Measurements from ENCODE around the gene ZNF618. TPM values are rescaled to one million over a fixed set of nuclear protein-coding genes. Genes with fewer than 3 reads are reported as not detected.
"Not testable (repeated sequence)": the region's sequence is repeated elsewhere in the genome, so short reads cannot be mapped to it uniquely, and the experiment has no call there.

Gene ZNF618
- total and polyA plus RNA-seq, 8 donors, result 1.2 to 19.8 (median 5.3) TPM

DNA sequence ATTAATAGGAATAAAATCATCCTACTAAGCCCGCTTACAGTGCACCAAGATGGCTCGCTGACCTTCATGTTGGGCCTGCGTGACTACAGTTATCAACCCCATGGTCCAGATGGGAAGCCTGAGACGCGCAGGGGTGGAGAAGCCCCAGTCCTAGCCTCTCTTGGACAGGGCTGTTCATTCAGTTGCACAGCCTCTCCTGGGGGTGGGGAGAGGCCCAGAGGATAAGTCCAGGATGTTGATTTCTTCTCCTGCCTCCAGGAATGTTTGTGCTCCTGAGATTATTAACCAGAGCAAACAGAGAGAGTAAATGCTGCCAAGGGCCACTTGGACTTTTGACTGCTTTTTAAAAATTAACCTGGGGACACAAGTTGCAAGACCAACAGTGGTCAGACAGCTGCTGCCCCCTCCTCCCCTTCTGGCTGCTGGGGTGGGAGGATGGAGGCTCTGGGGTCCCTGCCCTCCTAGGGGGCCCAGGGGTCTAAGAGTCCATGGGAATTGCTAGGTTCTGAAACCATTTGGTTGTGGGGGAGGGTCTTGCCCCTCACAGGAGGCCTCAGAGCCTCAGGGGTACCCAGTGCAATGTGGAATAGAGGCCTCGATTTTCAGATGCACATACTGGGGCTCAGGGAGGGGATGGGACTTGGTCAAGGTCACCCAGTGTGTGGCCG is 204.8 kb downstream of the ZNF618 start:
- intact Hi-C loops (cut with DNase I; ENCODE audit: low total_unique reads), result no loop called here
- peak overlapping the region; percentile 70 to 80 (median 74) for H3K27ac ChIP-seq
- TF ChIP-seq POLR2A (IDR thresholded peaks at IDR 0.05) (no peak), POLR2AphosphoS5 (IDR thresholded peaks at IDR 0.05) (peak in 2 of 3 donors; percentile 5 to 33)
- peak overlapping the region in 1 of 4 donors; percentile 3 for H3K4me3 ChIP-seq
- peaks cover 0 to 7% (median 0%) of the 10 kb centered on the region in 3 donors for H3K27me3 ChIP-seq
- peak; percentile 63 to 91 for DNase-seq
- WGBS, 5 donors, result 37 to 62% (median 43%) methylated on average over 7 of the region's 7 CpGs
- H3K36me3 ChIP-seq, result no peaks in the 10 kb centered on the region
- peaks cover 39 to 60% (median 49%) of the 10 kb centered on the region in 4 donors for H3K4me1 ChIP-seq
- H3K9me3 ChIP-seq, result no peaks in the 10 kb centered on the region

DNA sequence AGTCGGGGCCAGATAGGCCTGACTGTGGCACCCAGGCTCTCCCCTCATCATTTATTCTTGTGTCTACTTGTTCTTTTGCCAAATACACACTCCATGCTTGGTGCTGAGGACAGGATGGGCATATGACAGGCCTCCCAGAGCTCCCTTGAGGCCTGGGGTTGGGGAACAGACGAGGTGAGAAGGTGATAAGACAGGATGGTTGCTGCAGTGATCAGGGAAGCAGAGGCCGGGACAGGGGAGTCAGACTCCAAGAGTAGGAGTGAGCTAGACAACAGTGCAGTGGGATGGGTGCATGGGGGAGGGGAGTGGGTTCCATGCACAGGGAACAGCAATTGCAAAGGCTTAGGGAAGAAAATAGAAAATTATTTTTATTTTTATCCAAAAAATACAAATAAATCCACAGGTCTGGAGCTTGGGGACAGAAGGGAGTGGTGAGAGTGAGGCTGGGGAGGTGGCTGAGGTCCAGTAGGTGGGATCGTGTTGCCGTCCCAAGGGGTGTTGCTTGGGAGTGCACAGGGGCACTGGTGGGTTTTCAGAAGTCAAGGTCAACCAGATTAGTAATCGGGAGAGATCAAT is 205.4 kb downstream of the ZNF618 start:
- WGBS, 5 donors, result 33 to 55% (median 46%) methylated on average over 6 of the region's 6 CpGs
- Histone ChIP-seq H3K36me3 (no peaks in the 10 kb centered on the region), H3K9me3 (no peaks in the 10 kb centered on the region), H3K4me1 (peaks cover 39 to 60% (median 49%) of the 10 kb centered on the region in 4 donors), H3K27me3 (peaks cover 0 to 7% (median 0%) of the 10 kb centered on the region in 3 donors), H3K27ac (peak overlapping the region; percentile 70 to 80 (median 74)), H3K4me3 (no peak overlapping the region)
- intact Hi-C loops (cut with DNase I; ENCODE audit: low total_unique reads), result no loop called here
- DNase-seq, result peak in 1 of 2 donors; percentile 32
- TF ChIP-seq EP300 (IDR thresholded peaks at IDR 0.05) (no peak), POLR2A (IDR thresholded peaks at IDR 0.05) (no peak), POLR2AphosphoS5 (IDR thresholded peaks at IDR 0.05) (no peak)
- TF ChIP-seq, protein P1, sequence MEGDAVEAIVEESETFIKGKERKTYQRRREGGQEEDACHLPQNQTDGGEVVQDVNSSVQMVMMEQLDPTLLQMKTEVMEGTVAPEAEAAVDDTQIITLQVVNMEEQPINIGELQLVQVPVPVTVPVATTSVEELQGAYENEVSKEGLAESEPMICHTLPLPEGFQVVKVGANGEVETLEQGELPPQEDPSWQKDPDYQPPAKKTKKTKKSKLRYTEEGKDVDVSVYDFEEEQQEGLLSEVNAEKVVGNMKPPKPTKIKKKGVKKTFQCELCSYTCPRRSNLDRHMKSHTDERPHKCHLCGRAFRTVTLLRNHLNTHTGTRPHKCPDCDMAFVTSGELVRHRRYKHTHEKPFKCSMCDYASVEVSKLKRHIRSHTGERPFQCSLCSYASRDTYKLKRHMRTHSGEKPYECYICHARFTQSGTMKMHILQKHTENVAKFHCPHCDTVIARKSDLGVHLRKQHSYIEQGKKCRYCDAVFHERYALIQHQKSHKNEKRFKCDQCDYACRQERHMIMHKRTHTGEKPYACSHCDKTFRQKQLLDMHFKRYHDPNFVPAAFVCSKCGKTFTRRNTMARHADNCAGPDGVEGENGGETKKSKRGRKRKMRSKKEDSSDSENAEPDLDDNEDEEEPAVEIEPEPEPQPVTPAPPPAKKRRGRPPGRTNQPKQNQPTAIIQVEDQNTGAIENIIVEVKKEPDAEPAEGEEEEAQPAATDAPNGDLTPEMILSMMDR (IDR thresholded peaks at IDR 0.05), result no peak

DNA sequence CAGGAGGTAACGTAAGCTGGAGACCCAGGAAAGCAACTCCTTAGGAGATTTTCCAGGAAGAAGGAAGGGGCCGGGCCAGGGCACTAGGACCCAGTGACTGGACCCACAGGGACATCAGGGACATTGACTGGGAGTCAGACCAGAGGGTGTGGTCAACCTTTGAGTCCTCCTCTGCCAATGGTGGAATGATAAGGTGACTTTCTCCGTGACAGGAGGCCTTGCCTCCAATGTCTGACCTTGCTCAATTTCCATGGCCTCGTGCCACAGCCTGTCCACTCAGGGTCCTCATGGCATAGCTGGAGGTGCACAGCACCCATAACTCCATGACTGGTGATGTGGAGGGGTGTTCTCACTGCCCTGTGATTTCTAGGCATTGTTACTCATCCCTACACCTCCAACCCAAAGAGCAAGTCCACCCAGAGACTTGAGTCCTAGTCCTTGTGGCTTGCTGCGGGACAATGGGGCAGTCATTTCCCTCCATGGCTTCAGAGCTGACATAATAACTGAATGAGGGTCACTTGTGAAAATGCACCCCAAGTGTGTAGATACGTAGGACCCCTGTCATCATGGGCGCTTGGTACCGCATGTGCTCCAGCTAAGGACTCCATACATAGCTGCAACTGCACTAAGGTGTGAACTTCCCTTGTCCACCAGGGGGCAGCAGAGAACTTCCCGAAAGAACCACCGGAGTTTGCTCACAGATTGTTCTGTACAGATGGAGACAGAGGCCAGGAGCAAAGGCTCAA is 206.1 kb downstream of the ZNF618 start:
- TF ChIP-seq POLR2AphosphoS5 (IDR thresholded peaks at IDR 0.05), result peak in 1 of 3 donors; percentile 72
- TF ChIP-seq, protein P1 (IDR thresholded peaks at IDR 0.05), result peak in 6 of 7 experiments; percentile 84 to 94 (median 89)
- no peak for TF ChIP-seq EP300 (IDR thresholded peaks at IDR 0.05)
- Histone ChIP-seq H3K36me3 (no peaks in the 10 kb centered on the region), H3K27ac (peak overlapping the region; percentile 70 to 80 (median 74)), H3K4me1 (peaks cover 38 to 59% (median 47%) of the 10 kb centered on the region in 4 donors), H3K27me3 (peaks cover 0 to 5% (median 0%) of the 10 kb centered on the region in 3 donors), H3K9me3 (no peaks in the 10 kb centered on the region), H3K4me3 (no peak overlapping the region)
- intact Hi-C loops (cut with DNase I; ENCODE audit: low total_unique reads), result no loop called here
- 24 to 32% (median 28%) methylated on average over 8 to 10 of the region's 10 CpGs for WGBS, 5 donors
- DNase-seq, result peak; percentile 94 to 96

DNA sequence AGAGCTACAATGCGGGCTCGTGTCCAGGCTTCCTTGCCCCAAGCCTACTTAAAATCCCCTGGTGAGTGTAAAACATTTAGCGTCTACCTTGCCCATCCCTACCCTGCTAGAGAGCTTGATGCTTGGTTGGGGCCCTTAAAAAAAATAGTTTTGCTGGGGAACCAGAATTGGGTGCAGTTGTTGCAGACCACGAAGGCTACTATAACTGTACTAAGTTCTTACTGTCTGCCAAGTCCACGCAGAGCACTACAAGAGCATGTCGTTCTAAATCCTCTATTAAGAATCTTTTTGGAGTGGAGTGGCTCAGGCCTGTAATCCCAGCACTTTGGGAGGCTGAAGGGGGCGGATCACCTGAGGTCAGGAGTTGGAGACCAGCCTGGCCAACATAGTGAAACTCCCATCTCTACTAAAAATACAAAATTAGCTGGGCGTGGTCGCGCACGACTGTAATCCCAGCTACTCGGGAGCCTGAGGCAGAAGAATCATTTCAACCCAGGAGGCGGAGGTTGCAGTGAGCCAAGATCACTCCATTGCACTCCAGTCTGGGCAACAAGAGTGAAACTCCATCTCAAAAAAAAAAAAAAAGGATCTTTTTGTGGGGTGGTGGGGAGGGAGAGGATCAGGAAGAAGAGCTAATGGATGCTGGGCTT is 206.8 kb downstream of the ZNF618 start:
- H3K4me3 ChIP-seq; H3K27me3 ChIP-seq; DNase-seq; intact Hi-C loops (cut with DNase I; ENCODE audit: low total_unique reads); H3K9me3 ChIP-seq; H3K36me3 ChIP-seq: not testable (repeated sequence)
- WGBS, 5 donors, result 43 to 48% (median 46%) methylated on average over 12 to 13 of the region's 13 CpGs
- H3K27ac ChIP-seq, result peak overlapping the region in 1 of 5 donors; percentile 80
- TF ChIP-seq, protein P1 (IDR thresholded peaks at IDR 0.05), result peak in 1 of 7 experiments; percentile 1
- peaks cover 31 to 52% (median 40%) of the 10 kb centered on the region in 4 donors for H3K4me1 ChIP-seq

All from stomach (tissue), 9 donors.